ENCODE measurements around the gene COX5A. TPM values are rescaled to one million over a fixed set of nuclear protein-coding genes. Genes with fewer than 3 reads are reported as not detected.
"Not testable (repeated sequence)": the region's sequence is repeated elsewhere in the genome, so short reads cannot be mapped to it uniquely, and the experiment has no call there.

COX5A gene
- total RNA-seq, 1 donor: 39.1 TPM

- Histone ChIP-seq H3K4me3 (ENCODE audit: low read length) (no peak overlapping the region), H3K27me3 (ENCODE audit: insufficient read depth, low read length) (no peaks in the 10 kb centered on the region), H3K9me3 (ENCODE audit: low read depth, low read length) (no peaks in the 10 kb centered on the region), H3K4me1 (ENCODE audit: insufficient read depth, low read length) (peaks cover 5% of the 10 kb centered on the region)
These were observed 17.4 kb downstream of the COX5A start for GRCh38 chr15:74920456-74920855.

DNA sequence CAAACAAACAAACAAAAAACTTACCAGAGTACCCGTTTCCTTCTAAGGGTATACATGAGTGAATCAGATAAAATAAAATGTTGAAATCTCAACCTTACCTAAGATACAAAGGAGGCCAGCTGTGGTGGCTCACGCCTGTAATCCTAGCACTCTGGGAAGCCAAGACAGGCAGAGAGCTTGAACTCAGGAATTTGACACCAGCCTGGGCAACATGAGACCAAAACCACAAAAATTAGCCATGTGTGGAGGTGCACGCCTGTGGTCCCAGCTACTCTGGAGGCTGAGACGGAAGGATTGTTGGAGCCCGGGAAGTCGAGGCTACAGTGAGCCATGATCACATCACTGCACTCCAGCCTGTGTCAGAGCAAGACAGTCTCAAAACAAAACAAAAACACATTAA, 20.2 kb downstream of the COX5A start:
- H3K9me3 ChIP-seq (ENCODE audit: low read depth, low read length): no peaks in the 10 kb centered on the region
- no peak overlapping the region for H3K4me3 ChIP-seq (ENCODE audit: low read length)
- H3K27me3 ChIP-seq (ENCODE audit: insufficient read depth, low read length): no peaks in the 10 kb centered on the region
- H3K4me1 ChIP-seq (ENCODE audit: insufficient read depth, low read length): peaks cover 5% of the 10 kb centered on the region

- H3K9me3 ChIP-seq (ENCODE audit: low read depth, low read length); H3K27me3 ChIP-seq (ENCODE audit: insufficient read depth, low read length); H3K4me3 ChIP-seq (ENCODE audit: low read length); H3K4me1 ChIP-seq (ENCODE audit: insufficient read depth, low read length): not testable (repeated sequence)
These were observed 24.1 kb downstream of the COX5A start for GRCh38 chr15:74913799-74914198.

DNA sequence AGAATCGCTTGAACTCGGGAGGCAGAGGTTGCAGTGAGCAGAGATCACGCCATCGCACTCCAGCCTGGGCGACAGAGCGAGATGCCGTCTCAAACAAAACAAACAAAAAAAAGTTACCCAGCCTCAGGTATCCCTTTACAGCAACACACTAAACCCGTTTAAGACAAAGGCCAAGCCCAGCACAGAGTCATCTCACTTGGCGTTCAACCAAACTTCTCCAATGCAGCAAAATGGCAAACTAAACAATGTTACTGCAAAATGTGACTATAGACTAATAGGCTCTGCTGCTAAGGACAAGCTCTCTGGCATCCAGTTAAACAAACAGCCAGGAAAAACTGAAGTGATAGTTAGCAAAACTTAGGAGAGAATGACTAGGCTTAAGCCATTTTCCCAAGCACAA, 24.8 kb downstream of the COX5A start:
- no peaks in the 10 kb centered on the region for H3K27me3 ChIP-seq (ENCODE audit: insufficient read depth, low read length)
- H3K9me3 ChIP-seq (ENCODE audit: low read depth, low read length): no peaks in the 10 kb centered on the region
- no peak overlapping the region for H3K4me3 ChIP-seq (ENCODE audit: low read length)
- H3K4me1 ChIP-seq (ENCODE audit: insufficient read depth, low read length): no peaks in the 10 kb centered on the region

DNA sequence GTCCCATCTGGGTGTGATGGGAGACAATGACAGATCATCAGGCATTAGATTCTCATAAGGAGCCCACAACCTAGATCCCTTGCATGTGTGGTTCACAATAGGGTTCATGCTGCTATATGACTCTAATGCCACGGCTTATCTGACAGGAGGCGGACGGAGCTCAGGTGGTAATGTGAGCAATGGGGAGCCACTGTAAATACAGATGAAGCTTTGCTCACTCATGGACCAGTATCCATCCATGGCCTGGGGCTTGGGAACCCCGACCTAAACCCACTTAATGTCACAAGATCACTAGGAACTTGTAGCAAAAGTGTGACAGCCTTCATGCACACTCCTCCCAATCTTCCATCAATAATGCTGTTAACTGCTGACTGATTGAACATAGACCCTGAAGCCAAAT, 29.2 kb downstream of the COX5A start:
- no peaks in the 10 kb centered on the region for H3K9me3 ChIP-seq (ENCODE audit: low read depth, low read length)
- no peaks in the 10 kb centered on the region for H3K27me3 ChIP-seq (ENCODE audit: insufficient read depth, low read length)
- H3K4me1 ChIP-seq (ENCODE audit: insufficient read depth, low read length): peaks cover 21% of the 10 kb centered on the region
- H3K4me3 ChIP-seq (ENCODE audit: low read length): no peak overlapping the region

DNA sequence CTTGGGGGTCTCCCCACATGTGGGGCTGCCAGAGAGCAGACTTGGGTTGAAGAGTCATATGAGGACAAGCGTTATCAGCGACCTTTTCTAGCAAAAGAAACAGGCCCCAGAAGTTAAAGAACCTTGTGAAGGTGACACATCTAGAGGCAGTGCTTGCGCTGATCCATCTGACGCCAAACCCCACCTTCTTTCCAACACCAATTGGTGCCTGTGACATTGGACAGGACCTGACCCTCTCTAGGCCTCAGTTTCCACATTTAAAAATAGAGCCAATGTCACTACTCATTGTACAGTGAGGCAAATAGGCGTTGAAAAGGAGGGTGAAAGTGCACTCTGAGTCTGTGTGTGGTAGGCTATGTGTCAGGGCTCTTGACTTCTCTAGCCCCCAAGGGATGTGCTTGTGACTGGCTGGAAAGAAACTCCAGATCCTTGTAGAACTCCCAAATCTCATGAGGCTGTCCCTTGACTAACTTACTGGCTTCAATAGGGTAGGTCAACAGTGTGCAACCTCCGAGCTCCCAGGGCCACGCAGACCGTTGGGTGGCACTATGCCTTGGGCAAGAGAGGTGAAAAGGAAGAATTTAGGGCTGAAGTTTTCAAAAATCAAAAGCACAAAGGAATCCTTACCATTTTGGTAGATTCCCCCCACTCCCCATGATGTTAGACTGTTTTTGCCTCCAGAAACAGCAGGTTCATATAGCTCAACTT, 30.6 kb downstream of the COX5A start:
- Histone ChIP-seq H3K4me3 (ENCODE audit: low read length) (peak overlapping the region; percentile 82), H3K27me3 (ENCODE audit: insufficient read depth, low read length) (no peaks in the 10 kb centered on the region), H3K9me3 (ENCODE audit: low read depth, low read length) (no peaks in the 10 kb centered on the region), H3K4me1 (ENCODE audit: insufficient read depth, low read length) (peaks cover 27% of the 10 kb centered on the region)

DNA sequence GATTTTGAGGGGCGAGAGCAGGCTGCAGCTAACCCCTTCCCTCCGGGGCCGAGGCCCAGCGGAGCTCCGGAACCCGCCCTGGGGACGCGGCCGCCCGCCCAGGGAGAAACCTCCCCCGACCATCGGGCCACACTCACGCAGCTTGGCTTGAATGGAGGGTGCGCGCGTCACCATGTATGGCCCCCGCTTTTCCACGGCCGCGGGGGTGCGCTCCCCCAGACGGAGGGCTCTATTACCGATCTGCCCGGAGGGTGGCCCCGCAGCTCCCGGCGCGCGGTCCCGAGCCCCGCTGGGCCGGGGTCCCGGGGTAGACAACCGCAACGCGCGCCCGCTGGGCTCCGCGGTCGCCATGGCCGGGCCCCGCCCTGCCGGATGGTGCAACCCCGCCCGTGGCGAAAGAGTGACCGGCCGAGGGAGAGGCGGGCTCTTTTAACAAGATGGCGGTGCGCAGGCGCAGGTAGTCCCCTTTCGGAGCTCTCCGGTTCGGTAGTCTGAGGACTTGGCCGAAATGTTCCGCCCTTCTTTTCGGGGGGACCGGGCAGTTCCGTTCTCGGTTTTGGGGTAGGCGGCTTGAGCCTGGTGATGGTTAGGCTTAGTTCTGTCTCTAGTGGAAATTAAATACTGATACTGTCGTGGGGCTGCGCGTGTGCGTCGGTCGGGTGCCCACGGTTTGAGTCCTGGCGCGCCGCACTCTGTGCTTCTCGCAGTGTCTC, 31.3 kb downstream of the COX5A start, which contains the start of gene FAM219B:
Gene FAM219B (minus strand): TSS at position 402 of the 713 bp plus-strand sequence. CDS start 51 bp downstream, at position 351.
- Histone ChIP-seq H3K9me3 (ENCODE audit: low read depth, low read length) (no peaks in the 10 kb centered on the region), H3K27me3 (ENCODE audit: insufficient read depth, low read length) (no peaks in the 10 kb centered on the region), H3K4me1 (ENCODE audit: insufficient read depth, low read length) (peaks cover 31% of the 10 kb centered on the region), H3K4me3 (ENCODE audit: low read length) (peak within 1 kb of the TSS; percentile 82)

- H3K27me3 ChIP-seq (ENCODE audit: insufficient read depth, low read length): no peaks in the 10 kb centered on the region
- no peaks in the 10 kb centered on the region for H3K9me3 ChIP-seq (ENCODE audit: low read depth, low read length)
- peaks cover 36% of the 10 kb centered on the region for H3K4me1 ChIP-seq (ENCODE audit: insufficient read depth, low read length)
- peak overlapping the region; percentile 82 for H3K4me3 ChIP-seq (ENCODE audit: low read length)
These were observed 31.8 kb downstream of the COX5A start for GRCh38 chr15:74906067-74906449.

GRCh38 chr15:74904190-74904805, 33.6 kb downstream of the COX5A start:
- Histone ChIP-seq H3K4me1 (ENCODE audit: insufficient read depth, low read length) (peaks cover 37% of the 10 kb centered on the region), H3K4me3 (ENCODE audit: low read length) (no peak overlapping the region)

DNA sequence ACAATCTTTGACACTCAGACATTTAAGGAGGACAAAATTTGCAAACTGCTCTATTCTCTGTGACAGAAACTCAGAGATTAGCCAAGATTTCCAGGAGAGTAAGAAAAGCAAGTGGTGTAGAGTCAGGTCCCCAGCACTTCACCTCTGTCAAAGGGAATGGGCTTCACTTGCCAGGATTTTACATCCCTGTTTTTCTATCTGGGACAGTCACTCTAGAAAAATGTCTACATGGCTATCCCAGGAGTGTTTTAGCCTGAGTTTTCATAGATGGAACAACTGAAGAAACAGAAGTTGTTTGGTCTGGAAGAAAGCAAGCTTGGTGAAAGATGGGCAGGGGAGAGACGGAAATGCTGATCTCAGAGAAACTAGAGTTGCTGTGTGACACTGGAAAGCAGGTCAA, 34.2 kb downstream of the COX5A start:
- Histone ChIP-seq H3K4me3 (ENCODE audit: low read length) (no peak overlapping the region), H3K9me3 (ENCODE audit: low read depth, low read length) (no peaks in the 10 kb centered on the region), H3K4me1 (ENCODE audit: insufficient read depth, low read length) (peaks cover 37% of the 10 kb centered on the region), H3K27me3 (ENCODE audit: insufficient read depth, low read length) (no peaks in the 10 kb centered on the region)

More at GRCh38 chr15:74904190-74904805, 33.6 kb downstream of the COX5A start:
- Histone ChIP-seq H3K9me3 (ENCODE audit: low read depth, low read length) (no peaks in the 10 kb centered on the region), H3K27me3 (ENCODE audit: insufficient read depth, low read length) (no peaks in the 10 kb centered on the region)

DNA sequence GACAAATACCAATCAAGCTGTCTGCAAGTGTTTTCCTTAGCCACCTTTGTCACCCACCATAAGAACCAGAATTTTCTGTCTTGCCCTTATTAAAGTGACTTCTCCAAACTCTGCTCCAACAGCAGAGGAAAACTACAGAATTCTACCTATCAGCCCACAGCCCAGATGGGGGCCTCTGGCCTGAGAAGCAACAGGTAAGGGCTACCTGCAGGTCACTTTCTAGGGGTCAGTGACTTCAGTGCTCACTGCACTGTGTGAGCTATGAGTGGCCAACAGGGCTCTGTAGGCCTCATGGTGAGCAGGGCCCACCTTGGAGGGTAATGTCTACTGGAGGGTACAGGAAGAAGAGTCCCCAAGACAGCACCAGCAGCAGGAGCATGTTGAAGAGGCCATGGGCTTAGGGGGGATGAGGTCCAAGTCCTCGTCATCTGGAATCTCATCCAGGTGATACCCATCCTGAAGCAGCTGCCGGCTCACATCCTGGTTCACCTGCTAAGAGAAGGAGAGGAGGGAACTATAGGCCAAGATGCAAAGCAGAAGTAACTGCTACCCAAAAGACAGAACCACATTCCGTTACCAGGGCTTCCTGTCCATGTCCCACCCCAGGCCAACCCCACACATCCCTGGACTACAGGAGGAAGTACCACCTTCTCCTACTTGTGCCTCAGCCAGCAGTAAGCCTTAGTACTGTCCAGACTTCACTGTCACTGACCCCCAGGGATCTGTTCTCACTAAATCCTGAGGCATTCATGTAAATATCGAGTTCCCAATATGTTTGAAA, 35.4 kb downstream of the COX5A start:
- no peak overlapping the region for H3K4me3 ChIP-seq (ENCODE audit: low read length)
- H3K9me3 ChIP-seq (ENCODE audit: low read depth, low read length): no peaks in the 10 kb centered on the region
- peaks cover 35% of the 10 kb centered on the region for H3K4me1 ChIP-seq (ENCODE audit: insufficient read depth, low read length)
- H3K27me3 ChIP-seq (ENCODE audit: insufficient read depth, low read length): no peaks in the 10 kb centered on the region

GRCh38 chr15:74901612-74902063, 36.2 kb downstream of the COX5A start:
- Histone ChIP-seq H3K4me3 (ENCODE audit: low read length) (no peak overlapping the region), H3K4me1 (ENCODE audit: insufficient read depth, low read length) (peaks cover 31% of the 10 kb centered on the region), H3K27me3 (ENCODE audit: insufficient read depth, low read length) (no peaks in the 10 kb centered on the region), H3K9me3 (ENCODE audit: low read depth, low read length) (no peaks in the 10 kb centered on the region)

DNA sequence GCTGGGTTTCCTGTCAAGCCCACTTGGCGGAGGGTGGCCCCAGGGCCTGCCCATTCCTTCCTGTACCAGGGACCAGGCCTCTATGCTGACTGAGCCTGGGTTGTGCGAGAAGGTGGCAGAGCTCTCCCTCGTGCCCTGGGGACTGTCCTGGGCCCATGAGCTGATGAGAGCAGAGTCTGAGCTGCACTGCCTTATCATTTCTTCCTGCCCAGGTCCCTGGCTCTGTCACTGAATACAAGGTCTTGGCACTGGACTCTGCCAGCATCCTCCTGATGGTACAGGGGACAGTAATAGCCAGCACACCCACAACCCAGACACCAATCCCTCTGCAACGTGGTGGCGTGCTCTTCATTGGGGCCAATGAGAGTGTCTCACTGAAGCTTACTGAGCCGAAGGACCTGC, 40.6 kb downstream of the COX5A start:
- Histone ChIP-seq H3K9me3 (ENCODE audit: low read depth, low read length) (no peaks in the 10 kb centered on the region), H3K27me3 (ENCODE audit: insufficient read depth, low read length) (no peaks in the 10 kb centered on the region), H3K4me3 (ENCODE audit: low read length) (no peak overlapping the region), H3K4me1 (ENCODE audit: insufficient read depth, low read length) (peaks cover 28% of the 10 kb centered on the region)

- H3K4me1 ChIP-seq (ENCODE audit: insufficient read depth, low read length): peaks cover 21% of the 10 kb centered on the region
- no peak overlapping the region for H3K4me3 ChIP-seq (ENCODE audit: low read length)
- no peaks in the 10 kb centered on the region for H3K27me3 ChIP-seq (ENCODE audit: insufficient read depth, low read length)
- no peaks in the 10 kb centered on the region for H3K9me3 ChIP-seq (ENCODE audit: low read depth, low read length)
These were observed 41.6 kb downstream of the COX5A start for GRCh38 chr15:74896316-74896715.

- H3K4me3 ChIP-seq (ENCODE audit: low read length): no peak overlapping the region
- no peaks in the 10 kb centered on the region for H3K9me3 ChIP-seq (ENCODE audit: low read depth, low read length)
- H3K4me1 ChIP-seq (ENCODE audit: insufficient read depth, low read length): peaks cover 21% of the 10 kb centered on the region
- no peaks in the 10 kb centered on the region for H3K27me3 ChIP-seq (ENCODE audit: insufficient read depth, low read length)
These were observed 42.0 kb downstream of the COX5A start for GRCh38 chr15:74895830-74896229.

Measured in mononuclear cell (primary cell).